OCI-LY1 (cell line): ENCODE data around the gene ATP6V1A.
"Not testable (repeated sequence)": the region's sequence is repeated elsewhere in the genome, so short reads cannot be mapped to it uniquely, and the experiment has no call there.

Experiments
- H2AFZ ChIP-seq: fragments of 200-600 bp; sonication (generic), shearing (Covaris generic); 2 replicates; pipeline ENCODE4 v1.6.0; 2014; ENCODE audit warnings: antibody characterized with exemption, mild to moderate bottlenecking, low read length
- H3F3A ChIP-seq: fragments of 200-600 bp; sonication (generic), shearing (Covaris generic); 2 replicates; pipeline ENCODE4 v1.6.0; 2014; ENCODE audit warnings: mild to moderate bottlenecking, antibody characterized with exemption, low read length, moderate library complexity; ENCODE audit not compliant: insufficient read depth
- H3K27ac ChIP-seq: fragments of 200-600 bp; sonication (generic); 2 replicates; pipeline ENCODE4 v1.5.1; 2014; ENCODE audit warnings: low read length, mixed run types, mild to moderate bottlenecking, low read depth; ENCODE audit not compliant: poor library complexity, severe bottlenecking
- H3K27me3 ChIP-seq: fragments of 200-600 bp; sonication (generic); 2 replicates; pipeline ENCODE4 v1.6.0; 2014; ENCODE audit warnings: antibody characterized with exemption, mild to moderate bottlenecking, low read length, moderate library complexity; ENCODE audit not compliant: insufficient read depth
- H3K36me3 ChIP-seq: fragments of 200-600 bp; sonication (generic); 2 replicates; pipeline ENCODE4 v1.6.1; 2014; ENCODE audit warnings: mild to moderate bottlenecking, antibody characterized with exemption, low read length, moderate library complexity, mixed read lengths; ENCODE audit not compliant: insufficient read depth
- H3K4me1 ChIP-seq: fragments of 200-600 bp; sonication (generic); 2 replicates; pipeline ENCODE4 v1.5.1; 2014; ENCODE audit warnings: mild to moderate bottlenecking, low read length, moderate library complexity; ENCODE audit not compliant: insufficient read depth, severe bottlenecking
- H3K4me2 ChIP-seq: fragments of 200-600 bp; sonication (generic), shearing (Covaris generic); 2 replicates; pipeline ENCODE4 v1.6.1; 2014; ENCODE audit warnings: low read length
- H3K4me3 ChIP-seq: fragments of 200-600 bp; sonication (generic); 2 replicates; pipeline ENCODE4 v1.5.1; 2014; ENCODE audit warnings: low read length, low read depth, mild to moderate bottlenecking, mixed read lengths; ENCODE audit not compliant: poor library complexity, severe bottlenecking
- H3K79me2 ChIP-seq: fragments of 200-600 bp; shearing (Covaris generic); 2 replicates; pipeline ENCODE4 v1.6.1; 2016; ENCODE audit warnings: mixed run types, low read length, mixed read lengths; ENCODE audit not compliant: insufficient read depth
- H3K9ac ChIP-seq: fragments of 200-600 bp; sonication (generic), shearing (Covaris generic); 2 replicates; pipeline ENCODE4 v1.6.1; 2014; ENCODE audit warnings: mild to moderate bottlenecking, low read length, mixed read lengths
- H3K9me2 ChIP-seq: fragments of 200-600 bp; sonication (generic), shearing (Covaris generic); 2 replicates; pipeline ENCODE4 v1.6.1; 2014; ENCODE audit warnings: low read depth, mild to moderate bottlenecking, low read length, mixed read lengths
- H3K9me3 ChIP-seq: fragments of 200-600 bp; shearing (Covaris generic); 2 replicates; pipeline ENCODE4 v1.6.1; 2014; ENCODE audit warnings: low read length, mixed read lengths
- H4K20me1 ChIP-seq: fragments of 200-600 bp; sonication (generic), shearing (Covaris generic); 2 replicates; pipeline ENCODE4 v1.6.0; 2016; ENCODE audit warnings: mild to moderate bottlenecking, low read length; ENCODE audit not compliant: insufficient read depth
- CTCF ChIP-seq: fragments of 200-600 bp; sonication (generic), shearing (Covaris generic); IDR thresholded peaks from 2 replicates; pipeline ENCODE4 v1.5.1; 2017; ENCODE audit warnings: mild to moderate bottlenecking, antibody characterized with exemption, low read length, moderate library complexity, mixed read lengths
- EZH2 ChIP-seq: fragments of 200-600 bp; sonication (generic), shearing (Covaris generic); IDR thresholded peaks from 2 replicates; pipeline ENCODE4 v1.8.0; 2017; ENCODE audit warnings: borderline replicate concordance, mixed run types, mild to moderate bottlenecking, antibody characterized with exemption, low read length, moderate library complexity, mixed read lengths

ATP6V1A gene

GRCh38 chr3:113847247-113847646 lies 100.4 kb downstream of the ATP6V1A start:
- H3K4me1 ChIP-seq = peaks cover 9% of the 10 kb centered on the region
- no peak overlapping the region for H3K4me3 ChIP-seq
- no peak overlapping the region for H3K4me2 ChIP-seq
- H3K27ac ChIP-seq = no peak overlapping the region
- no peak overlapping the region for H2AFZ ChIP-seq
- H3K36me3 ChIP-seq = peaks cover 8% of the 10 kb centered on the region; the same call in 1 of the 2 replicates
- H3K79me2 ChIP-seq = no peaks in the 10 kb centered on the region
- H3K9ac ChIP-seq = no peak overlapping the region
- H3K9me2 ChIP-seq = no peaks in the 10 kb centered on the region
- H3K9me3 ChIP-seq = no peaks in the 10 kb centered on the region
- no peaks in the 10 kb centered on the region for H4K20me1 ChIP-seq
- TF ChIP-seq CTCF (no peak), EZH2 (no peak)
- H3F3A ChIP-seq = no peaks in the 10 kb centered on the region
- no peaks in the 10 kb centered on the region for H3K27me3 ChIP-seq

GRCh38 chr3:113847664-113848461 lies 101.0 kb downstream of the ATP6V1A start:
- Histone ChIP-seq H3K4me1 (peaks cover 3% of the 10 kb centered on the region), H3K4me2 (no peak overlapping the region), H3K9me3 (no peaks in the 10 kb centered on the region), H3K4me3 (no peak overlapping the region), H3K9me2 (no peaks in the 10 kb centered on the region), H3K79me2 (no peaks in the 10 kb centered on the region), H2AFZ (no peak overlapping the region), H3K9ac (no peak overlapping the region), H3K27me3 (no peaks in the 10 kb centered on the region), H3F3A (no peaks in the 10 kb centered on the region), H3K36me3 (peaks cover 8% of the 10 kb centered on the region; the same call in 1 of the 2 replicates), H3K27ac (no peak overlapping the region), H4K20me1 (no peaks in the 10 kb centered on the region)
- TF ChIP-seq CTCF (no peak), EZH2 (no peak)

GRCh38 chr3:113849071-113849470 lies 102.2 kb downstream of the ATP6V1A start:
- not testable (repeated sequence) for H3K36me3 ChIP-seq, H3K9me2 ChIP-seq, H4K20me1 ChIP-seq, H3K4me2 ChIP-seq, H3K79me2 ChIP-seq, H3K4me3 ChIP-seq, H3K9me3 ChIP-seq, H3K4me1 ChIP-seq, H3K27me3 ChIP-seq, H3K27ac ChIP-seq, H2AFZ ChIP-seq, H3F3A ChIP-seq, H3K9ac ChIP-seq

GRCh38 chr3:113849841-113850240 lies 103.0 kb downstream of the ATP6V1A start:
- not testable (repeated sequence) for H3K27me3 ChIP-seq, H3K9me3 ChIP-seq, H3K36me3 ChIP-seq, H3F3A ChIP-seq, H3K9me2 ChIP-seq, H3K4me3 ChIP-seq, H3K27ac ChIP-seq, H3K9ac ChIP-seq, H3K4me1 ChIP-seq, H3K4me2 ChIP-seq, H2AFZ ChIP-seq, H4K20me1 ChIP-seq, H3K79me2 ChIP-seq

- H3F3A ChIP-seq, H3K9me3 ChIP-seq, H3K36me3 ChIP-seq, H3K9me2 ChIP-seq, H3K4me2 ChIP-seq, H3K79me2 ChIP-seq, H3K27me3 ChIP-seq, H3K27ac ChIP-seq, H3K4me3 ChIP-seq, H2AFZ ChIP-seq, H4K20me1 ChIP-seq, H3K4me1 ChIP-seq, H3K9ac ChIP-seq: not testable (repeated sequence)
Observed at GRCh38 chr3:113850391-113850790, 103.6 kb downstream of the ATP6V1A start.
